Testis (tissue), 3 donors: ENCODE measurements around the gene COL9A3. TPM values are rescaled to one million over a fixed set of nuclear protein-coding genes. Genes with fewer than 3 reads are reported as not detected.

ENCODE experiments used
- DNase-seq: peaks from one replicate; pipeline ENCODE4 v3.0.0-alpha.2; 2019
- H3K27ac ChIP-seq, 2 donors: fragments of 200-600 bp; sonication (generic); one replicate each; pipeline ENCODE4 v1.5.1; 2019
- H3K27me3 ChIP-seq: fragments of 200-600 bp; sonication (generic); one replicate; pipeline ENCODE4 v1.5.1; 2019
- H3K36me3 ChIP-seq: fragments of 200-600 bp; sonication (generic); one replicate; pipeline ENCODE4 v1.5.1; 2017; ENCODE audit warnings: low read depth; ENCODE audit errors: missing control alignments
- H3K4me1 ChIP-seq: fragments of 200-600 bp; sonication (generic); one replicate; pipeline ENCODE4 v1.5.1; 2019
- H3K4me3 ChIP-seq, 2 donors: fragments of 200-600 bp; sonication (generic); one replicate each; pipeline ENCODE4 v1.5.1; 2017 to 2019
- H3K9me3 ChIP-seq: fragments of 200-600 bp; sonication (generic); one replicate; pipeline ENCODE4 v1.5.1; 2017
- POLR2A ChIP-seq: fragments of 450-650 bp; IDR thresholded peaks from one replicate; pipeline ENCODE4 v1.6.1; 2017; ENCODE audit warnings: antibody characterized with exemption, mild to moderate bottlenecking, moderate library complexity
- WGBS, 2 donors: methylation state at CpG; one replicate each; pipeline ENCODE4 v1.1.5; 2018; 5-methylcytosine and 5-hydroxymethylcytosine counted together
- intact Hi-C: fragments of 100-400 bp; cut with DNase I; formaldehyde crosslinking; loops from one replicate; pipeline ENCODE4 v1.15.1; 2023; ENCODE audit warnings: low total_unique reads
- polyA plus RNA-seq: library from polyadenylated mRNA; stranded (reverse); fragments of 350-450 nt; fragmentation: Illumina TruSeq; extraction: RNeasy Lipid Tissue Mini Kit (QIAGEN cat#74804); gene quantifications from one replicate; pipeline ENCODE4 v1.2.3, GENCODE V29; 2014; ENCODE audit warnings: low read depth, low replicate concordance; ENCODE audit not compliant: insufficient read depth
- total RNA-seq, 2 donors: library from RNA; depleted of rRNA; stranded (reverse); fragments of >200 nt; gene quantifications; one replicate each; pipeline ENCODE4 v1.2.3, GENCODE V29; 2016
- TF ChIP-seq, protein P1 (sequence below), 3 experiments: fragments of 450-650 bp in 2 of 3; fragments of 200-600 bp in 1 of 3; sonication (generic) in 1 of 3; IDR thresholded peaks; one replicate each; pipeline ENCODE4 v1.5.1; 2016 to 2019; ENCODE audit warnings: antibody characterized with exemption in 3 of 3, mild to moderate bottlenecking in 2 of 3, moderate library complexity in 1 of 3

The COL9A3 gene
- total and polyA plus RNA-seq, 3 donors from 2014 or later: 19.1 to 50.6 (median 21.3) TPM

DNA sequence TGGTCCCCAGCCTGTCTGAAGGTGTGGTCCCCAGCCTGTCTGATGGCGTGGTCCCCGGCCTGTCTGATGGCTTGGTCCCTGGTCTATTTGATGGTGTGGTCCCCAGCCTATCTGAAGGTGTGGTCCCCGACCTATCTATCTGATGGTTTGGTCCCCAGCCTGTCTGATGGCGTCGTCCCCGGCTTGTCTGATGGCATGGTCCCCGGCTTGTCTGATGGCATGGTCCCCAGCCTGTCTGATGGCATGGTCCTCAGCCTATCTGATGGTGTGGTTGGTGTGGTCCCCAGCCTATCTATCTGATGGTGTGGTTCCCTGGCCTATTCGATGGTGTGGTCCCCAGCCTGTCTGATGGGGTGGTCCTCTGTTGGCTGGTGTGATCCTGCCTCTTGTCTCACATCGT is 38.8 kb upstream of the COL9A3 start:
- intact Hi-C loops: no loop called here
- Histone ChIP-seq H3K4me1 (peaks cover 10% of the 10 kb centered on the region), H3K27ac (no peak overlapping the region), H3K4me3 (no peak overlapping the region), H3K27me3 (no peaks in the 10 kb centered on the region), H3K9me3 (no peaks in the 10 kb centered on the region), H3K36me3 (no peaks in the 10 kb centered on the region)
- no peak for TF ChIP-seq POLR2A
- TF ChIP-seq, protein P1, sequence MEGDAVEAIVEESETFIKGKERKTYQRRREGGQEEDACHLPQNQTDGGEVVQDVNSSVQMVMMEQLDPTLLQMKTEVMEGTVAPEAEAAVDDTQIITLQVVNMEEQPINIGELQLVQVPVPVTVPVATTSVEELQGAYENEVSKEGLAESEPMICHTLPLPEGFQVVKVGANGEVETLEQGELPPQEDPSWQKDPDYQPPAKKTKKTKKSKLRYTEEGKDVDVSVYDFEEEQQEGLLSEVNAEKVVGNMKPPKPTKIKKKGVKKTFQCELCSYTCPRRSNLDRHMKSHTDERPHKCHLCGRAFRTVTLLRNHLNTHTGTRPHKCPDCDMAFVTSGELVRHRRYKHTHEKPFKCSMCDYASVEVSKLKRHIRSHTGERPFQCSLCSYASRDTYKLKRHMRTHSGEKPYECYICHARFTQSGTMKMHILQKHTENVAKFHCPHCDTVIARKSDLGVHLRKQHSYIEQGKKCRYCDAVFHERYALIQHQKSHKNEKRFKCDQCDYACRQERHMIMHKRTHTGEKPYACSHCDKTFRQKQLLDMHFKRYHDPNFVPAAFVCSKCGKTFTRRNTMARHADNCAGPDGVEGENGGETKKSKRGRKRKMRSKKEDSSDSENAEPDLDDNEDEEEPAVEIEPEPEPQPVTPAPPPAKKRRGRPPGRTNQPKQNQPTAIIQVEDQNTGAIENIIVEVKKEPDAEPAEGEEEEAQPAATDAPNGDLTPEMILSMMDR (IDR thresholded peaks at IDR 0.05): no peak
- DNase-seq: no peak
- 94 to 96% methylated on average over 9 of the region's 9 CpGs for WGBS, 2 donors

GRCh38 chr20:62778601-62779416 is 38.0 kb upstream of the COL9A3 start:
- 79 to 86% methylated on average over 8 to 24 of the region's 24 CpGs for WGBS, 2 donors
- intact Hi-C loops: no loop called here
- H3K36me3 ChIP-seq: no peaks in the 10 kb centered on the region

GRCh38 chr20:62779417-62779685 is 37.5 kb upstream of the COL9A3 start:
- no peaks in the 10 kb centered on the region for H3K9me3 ChIP-seq
- no peak overlapping the region for H3K27ac ChIP-seq
- TF ChIP-seq, protein P1 (IDR thresholded peaks at IDR 0.05): no peak
- no peak for TF ChIP-seq POLR2A
- peaks cover 12% of the 10 kb centered on the region for H3K4me1 ChIP-seq
- DNase-seq: no peak
- no peaks in the 10 kb centered on the region for H3K36me3 ChIP-seq
- intact Hi-C loops: no loop called here
- H3K4me3 ChIP-seq: no peak overlapping the region
- H3K27me3 ChIP-seq: no peaks in the 10 kb centered on the region
- 91 to 97% methylated on average over 6 to 7 of the region's 7 CpGs for WGBS, 2 donors

More at GRCh38 chr20:62778601-62779416, 38.0 kb upstream of the COL9A3 start:
- DNase-seq: no peak
- H3K27me3 ChIP-seq: no peaks in the 10 kb centered on the region
- H3K4me3 ChIP-seq: no peak overlapping the region
- no peak for TF ChIP-seq POLR2A
- TF ChIP-seq, protein P1 (IDR thresholded peaks at IDR 0.05): no peak
- no peak overlapping the region for H3K27ac ChIP-seq
- peaks cover 12% of the 10 kb centered on the region for H3K4me1 ChIP-seq
- no peaks in the 10 kb centered on the region for H3K9me3 ChIP-seq

GRCh38 chr20:62780204-62780603 is 36.6 kb upstream of the COL9A3 start:
- Histone ChIP-seq H3K4me1 (peaks cover 12% of the 10 kb centered on the region), H3K36me3 (no peaks in the 10 kb centered on the region), H3K27ac (no peak overlapping the region), H3K27me3 (no peaks in the 10 kb centered on the region), H3K9me3 (no peaks in the 10 kb centered on the region), H3K4me3 (no peak overlapping the region)
- DNase-seq: no peak
- TF ChIP-seq, protein P1 (IDR thresholded peaks at IDR 0.05): no peak
- no peak for TF ChIP-seq POLR2A
- 69 to 73% methylated on average over 12 to 20 of the region's 20 CpGs for WGBS, 2 donors
- intact Hi-C loops: loop anchor here (10.0 kb wide), 2 partner anchors 115 to 275 kb away; no protein-coding TSS in a partner anchor

- TF ChIP-seq, protein P1 (IDR thresholded peaks at IDR 0.05): no peak
- TF ChIP-seq POLR2A: no peak
- Histone ChIP-seq H3K27ac (no peak overlapping the region), H3K27me3 (no peaks in the 10 kb centered on the region), H3K36me3 (no peaks in the 10 kb centered on the region), H3K4me1 (peaks cover 12% of the 10 kb centered on the region), H3K4me3 (no peak overlapping the region), H3K9me3 (no peaks in the 10 kb centered on the region)
- 82 to 90% methylated on average over 11 to 17 of the region's 17 CpGs for WGBS, 2 donors
- intact Hi-C loops: loop anchor here (10.0 kb wide), 2 partner anchors 116 to 276 kb away; no protein-coding TSS in a partner anchor
- no peak for DNase-seq
These were observed 36.2 kb upstream of the COL9A3 start for GRCh38 chr20:62780696-62781095.
